ENCODE results near the gene KLF6.

The KLF6 gene

GRCh38 chr10:3747984-3748383 is 37.0 kb downstream of the KLF6 start:
- Histone ChIP-seq H2AFZ (ENCODE audit: low read length) (no peak overlapping the region), H3K4me2 (ENCODE audit: low read length) (no peak overlapping the region), H3K27ac (ENCODE audit: low read depth, low read length, poor library complexity, severe bottlenecking) (no peak overlapping the region), H3K9ac (ENCODE audit: low read length) (no peak overlapping the region), H3K4me1 (ENCODE audit: insufficient read depth, low read length, severe bottlenecking) (no peaks in the 10 kb centered on the region), H3K79me2 (ENCODE audit: insufficient read depth, low read length) (no peaks in the 10 kb centered on the region), H3F3A (ENCODE audit: insufficient read depth, low read length) (no peaks in the 10 kb centered on the region), H3K4me3 (ENCODE audit: low read depth, low read length, poor library complexity, severe bottlenecking) (no peak overlapping the region), H3K36me3 (ENCODE audit: insufficient read depth, low read length) (no peaks in the 10 kb centered on the region), H3K27me3 (ENCODE audit: insufficient read depth, low read length) (no peaks in the 10 kb centered on the region), H4K20me1 (ENCODE audit: insufficient read depth, low read length) (no peaks in the 10 kb centered on the region), H3K9me3 (ENCODE audit: low read length) (no peaks in the 10 kb centered on the region), H3K9me2 (ENCODE audit: low read depth, low read length) (no peaks in the 10 kb centered on the region)
- no peak for TF ChIP-seq EZH2 (IDR thresholded peaks at IDR 0.05; ENCODE audit: borderline replicate concordance, low read length)
- TF ChIP-seq, protein P1, sequence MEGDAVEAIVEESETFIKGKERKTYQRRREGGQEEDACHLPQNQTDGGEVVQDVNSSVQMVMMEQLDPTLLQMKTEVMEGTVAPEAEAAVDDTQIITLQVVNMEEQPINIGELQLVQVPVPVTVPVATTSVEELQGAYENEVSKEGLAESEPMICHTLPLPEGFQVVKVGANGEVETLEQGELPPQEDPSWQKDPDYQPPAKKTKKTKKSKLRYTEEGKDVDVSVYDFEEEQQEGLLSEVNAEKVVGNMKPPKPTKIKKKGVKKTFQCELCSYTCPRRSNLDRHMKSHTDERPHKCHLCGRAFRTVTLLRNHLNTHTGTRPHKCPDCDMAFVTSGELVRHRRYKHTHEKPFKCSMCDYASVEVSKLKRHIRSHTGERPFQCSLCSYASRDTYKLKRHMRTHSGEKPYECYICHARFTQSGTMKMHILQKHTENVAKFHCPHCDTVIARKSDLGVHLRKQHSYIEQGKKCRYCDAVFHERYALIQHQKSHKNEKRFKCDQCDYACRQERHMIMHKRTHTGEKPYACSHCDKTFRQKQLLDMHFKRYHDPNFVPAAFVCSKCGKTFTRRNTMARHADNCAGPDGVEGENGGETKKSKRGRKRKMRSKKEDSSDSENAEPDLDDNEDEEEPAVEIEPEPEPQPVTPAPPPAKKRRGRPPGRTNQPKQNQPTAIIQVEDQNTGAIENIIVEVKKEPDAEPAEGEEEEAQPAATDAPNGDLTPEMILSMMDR (IDR thresholded peaks at IDR 0.05; ENCODE audit: low read length), result no peak

DNA sequence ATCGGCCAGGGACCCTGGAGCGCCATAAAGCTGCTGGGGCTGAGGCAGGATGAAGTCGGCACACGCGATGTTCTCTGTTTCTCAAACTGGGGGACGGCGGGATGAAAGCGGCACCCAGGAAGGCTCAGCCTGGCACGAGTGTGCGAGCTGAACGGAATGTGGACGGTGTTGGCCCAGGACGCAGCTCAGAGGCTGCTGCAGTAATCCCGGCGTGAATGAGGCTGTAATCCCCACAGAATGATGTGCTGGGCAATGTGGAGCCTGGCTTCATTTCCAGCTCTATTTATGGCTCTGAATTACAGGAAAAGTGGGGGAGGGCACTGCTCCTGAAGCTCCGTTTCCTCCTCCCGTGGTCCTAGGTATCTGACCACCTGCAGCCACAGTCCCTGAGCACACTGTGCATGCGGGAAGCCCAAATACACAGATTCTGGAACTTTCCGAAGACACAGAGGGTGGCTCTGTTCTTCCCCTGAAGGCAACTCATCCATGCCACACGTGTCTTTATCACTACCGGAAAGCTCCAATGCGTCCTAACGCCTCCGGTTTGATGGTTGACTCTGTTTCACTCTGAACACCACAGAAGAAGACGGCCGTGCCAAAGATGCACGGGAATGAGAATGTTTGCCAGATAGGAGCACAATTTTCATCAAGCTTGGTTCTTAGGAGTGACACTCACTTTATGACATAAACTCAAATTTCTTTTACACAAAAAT is 37.6 kb downstream of the KLF6 start:
- Histone ChIP-seq H3K9me2 (ENCODE audit: low read depth, low read length) (no peaks in the 10 kb centered on the region), H3K4me1 (ENCODE audit: insufficient read depth, low read length, severe bottlenecking) (no peaks in the 10 kb centered on the region), H3K4me3 (ENCODE audit: low read depth, low read length, poor library complexity, severe bottlenecking) (no peak overlapping the region), H3K36me3 (ENCODE audit: insufficient read depth, low read length) (no peaks in the 10 kb centered on the region), H3K9me3 (ENCODE audit: low read length) (no peaks in the 10 kb centered on the region), H3K27ac (ENCODE audit: low read depth, low read length, poor library complexity, severe bottlenecking) (no peak overlapping the region), H3F3A (ENCODE audit: insufficient read depth, low read length) (no peaks in the 10 kb centered on the region), H2AFZ (ENCODE audit: low read length) (no peak overlapping the region), H4K20me1 (ENCODE audit: insufficient read depth, low read length) (no peaks in the 10 kb centered on the region), H3K27me3 (ENCODE audit: insufficient read depth, low read length) (no peaks in the 10 kb centered on the region), H3K9ac (ENCODE audit: low read length) (no peak overlapping the region), H3K4me2 (ENCODE audit: low read length) (no peak overlapping the region), H3K79me2 (ENCODE audit: insufficient read depth, low read length) (no peaks in the 10 kb centered on the region)
- TF ChIP-seq EZH2 (IDR thresholded peaks at IDR 0.05; ENCODE audit: borderline replicate concordance, low read length), result no peak
- TF ChIP-seq, protein P1 (IDR thresholded peaks at IDR 0.05; ENCODE audit: low read length), result no peak

- H2AFZ ChIP-seq (ENCODE audit: low read length), result no peak overlapping the region
- H3K9ac ChIP-seq (ENCODE audit: low read length), result no peak overlapping the region
- H3K4me1 ChIP-seq (ENCODE audit: insufficient read depth, low read length, severe bottlenecking), result no peaks in the 10 kb centered on the region
- no peaks in the 10 kb centered on the region for H3F3A ChIP-seq (ENCODE audit: insufficient read depth, low read length)
- H3K9me2 ChIP-seq (ENCODE audit: low read depth, low read length), result no peaks in the 10 kb centered on the region
- no peaks in the 10 kb centered on the region for H3K36me3 ChIP-seq (ENCODE audit: insufficient read depth, low read length)
- no peaks in the 10 kb centered on the region for H3K27me3 ChIP-seq (ENCODE audit: insufficient read depth, low read length)
- no peaks in the 10 kb centered on the region for H3K9me3 ChIP-seq (ENCODE audit: low read length)
- no peak overlapping the region for H3K4me3 ChIP-seq (ENCODE audit: low read depth, low read length, poor library complexity, severe bottlenecking)
- H3K27ac ChIP-seq (ENCODE audit: low read depth, low read length, poor library complexity, severe bottlenecking), result no peak overlapping the region
- no peaks in the 10 kb centered on the region for H3K79me2 ChIP-seq (ENCODE audit: insufficient read depth, low read length)
- H3K4me2 ChIP-seq (ENCODE audit: low read length), result no peak overlapping the region
- no peak for TF ChIP-seq EZH2 (IDR thresholded peaks at IDR 0.05; ENCODE audit: borderline replicate concordance, low read length)
- TF ChIP-seq, protein P1 (IDR thresholded peaks at IDR 0.05; ENCODE audit: low read length), result no peak
- no peaks in the 10 kb centered on the region for H4K20me1 ChIP-seq (ENCODE audit: insufficient read depth, low read length)
Measured at GRCh38 chr10:3746634-3747033, 38.4 kb downstream of the KLF6 start.

All from OCI-LY1 (cell line).